Uterus (tissue), 2 donors: ENCODE data around the gene SLC2A5.

Experiments used
- POLR2A ChIP-seq, 2 donors: fragments of 450-650 bp; IDR thresholded peaks; one replicate each; pipeline ENCODE4 v1.6.1; 2016; ENCODE audit warnings: antibody characterized with exemption in 2 of 2, mild to moderate bottlenecking in 1 of 2, moderate library complexity in 1 of 2
- TF ChIP-seq, protein P1 (sequence below), 4 experiments: fragments of 200-600 bp in 2 of 4; fragments of 450-650 bp in 2 of 4; sonication (generic) in 2 of 4; IDR thresholded peaks; one replicate each; pipeline ENCODE4 v1.5.1; 2016 to 2019; ENCODE audit warnings: antibody characterized with exemption in 4 of 4, mild to moderate bottlenecking in 2 of 4, moderate library complexity in 1 of 4

DNA sequence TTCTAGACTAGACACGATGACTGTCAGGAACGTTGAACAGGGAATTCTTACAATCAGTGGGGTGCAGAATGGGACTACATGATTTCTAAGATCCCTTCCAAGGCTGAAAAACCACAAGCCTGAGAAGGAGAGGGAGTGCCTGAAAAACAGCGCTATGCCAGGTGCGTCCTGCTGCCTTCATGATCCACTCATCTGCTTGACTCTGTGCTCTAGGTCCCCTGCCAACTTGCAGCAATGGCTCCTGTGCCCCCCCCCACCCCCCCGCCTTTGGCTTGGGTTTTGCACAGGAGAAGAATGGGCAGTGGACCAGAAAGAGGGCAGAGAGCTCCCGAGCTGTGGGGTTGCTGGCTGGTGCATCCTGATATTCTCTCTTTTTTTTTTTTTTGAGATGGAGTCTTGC, 49.1 kb downstream of the SLC2A5 start:
- TF ChIP-seq, protein P1, sequence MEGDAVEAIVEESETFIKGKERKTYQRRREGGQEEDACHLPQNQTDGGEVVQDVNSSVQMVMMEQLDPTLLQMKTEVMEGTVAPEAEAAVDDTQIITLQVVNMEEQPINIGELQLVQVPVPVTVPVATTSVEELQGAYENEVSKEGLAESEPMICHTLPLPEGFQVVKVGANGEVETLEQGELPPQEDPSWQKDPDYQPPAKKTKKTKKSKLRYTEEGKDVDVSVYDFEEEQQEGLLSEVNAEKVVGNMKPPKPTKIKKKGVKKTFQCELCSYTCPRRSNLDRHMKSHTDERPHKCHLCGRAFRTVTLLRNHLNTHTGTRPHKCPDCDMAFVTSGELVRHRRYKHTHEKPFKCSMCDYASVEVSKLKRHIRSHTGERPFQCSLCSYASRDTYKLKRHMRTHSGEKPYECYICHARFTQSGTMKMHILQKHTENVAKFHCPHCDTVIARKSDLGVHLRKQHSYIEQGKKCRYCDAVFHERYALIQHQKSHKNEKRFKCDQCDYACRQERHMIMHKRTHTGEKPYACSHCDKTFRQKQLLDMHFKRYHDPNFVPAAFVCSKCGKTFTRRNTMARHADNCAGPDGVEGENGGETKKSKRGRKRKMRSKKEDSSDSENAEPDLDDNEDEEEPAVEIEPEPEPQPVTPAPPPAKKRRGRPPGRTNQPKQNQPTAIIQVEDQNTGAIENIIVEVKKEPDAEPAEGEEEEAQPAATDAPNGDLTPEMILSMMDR (IDR thresholded peaks at IDR 0.05) = no peak
- no peak for TF ChIP-seq POLR2A (IDR thresholded peaks at IDR 0.05)
